Pancreas (tissue), 8 donors: Measurements from ENCODE around the gene KRTAP5-9. TPM values are rescaled to one million over a fixed set of nuclear protein-coding genes. Genes with fewer than 3 reads are reported as not detected.

Source experiments
- polyA plus RNA-seq, 2 donors: library from polyadenylated mRNA; stranded (reverse); fragments of 200-250 nt; gene quantifications; one replicate each; pipeline ENCODE4 v1.2.3, GENCODE V29; 2013
- total RNA-seq, 6 donors: library from RNA; stranded (reverse); fragmentation: NEBNext Ultra II Directional in 4 of 6; extraction: Animal tissue kit (Norgen Biotek cat#: 25700) in 4 of 6; gene quantifications; one replicate each; pipeline versions ENCODE4 v1.2.1 to v1.2.4, GENCODE V29; 2021 to 2023
- donor health status: healthy with polysubstance abuse.
- donor health status: DM: no; HTN: no; CAD: no; lungs with moderate emphysema.
- donor health status: DM: no; HTN: no; CAD: no.
- donor health status: Bipolar disorder and iron deficiency.
- donor health status: DM: yes; HTN: yes; CAD: no.
- donor health status: DM: no; HTN: no; CAD: no.
- donor health status: DM: no; HTN: no; CAD: no.
- donor health status: DM: yes; HTN: yes; CAD: no.

The KRTAP5-9 gene
- total and polyA plus RNA-seq, 8 donors: 0.14 to 1.0 (median 0.19) TPM; not detected in 1

Other genes starting within 250 kb of the KRTAP5-9 start
- gene DHCR7, start 100.0 kb upstream of the KRTAP5-9 start, total RNA-seq: 10 to 100 TPM in 4 of 6 donors, 1 to 10 TPM in 2; 5.7 to 19.8 (median 13.5) TPM
- 10 to 100 TPM in 1 of 2 donors, 1 to 10 TPM in 1; 7.0 to 10.1 TPM for gene DHCR7, start 100.0 kb upstream of the KRTAP5-9 start, polyA plus RNA-seq
- 10 to 100 TPM; 18.4 to 46.3 (median 26.7) TPM for gene NADSYN1, start 95.2 kb upstream of the KRTAP5-9 start, total RNA-seq
- 10 to 100 TPM; 64.8 to 77.3 TPM for gene NADSYN1, start 95.2 kb upstream of the KRTAP5-9 start, polyA plus RNA-seq
- under 1 TPM in 3 of 6 donors, not detected in 3; 0.12 to 0.19 (median 0.12) TPM for gene KRTAP5-7, start 21.2 kb upstream of the KRTAP5-9 start, total RNA-seq
- gene KRTAP5-7, start 21.2 kb upstream of the KRTAP5-9 start, polyA plus RNA-seq: under 1 TPM in 1 of 2 donors, not detected in 1; 0.15 TPM
- under 1 TPM in 2 of 6 donors, not detected in 4; 0.14 to 0.35 TPM for gene KRTAP5-8, start 10.4 kb upstream of the KRTAP5-9 start, total RNA-seq
- under 1 TPM in 1 of 2 donors, not detected in 1; 0.46 TPM for gene KRTAP5-8, start 10.4 kb upstream of the KRTAP5-9 start, polyA plus RNA-seq
- under 1 TPM in 1 of 6 donors, not detected in 5; 0.24 TPM for gene KRTAP5-10, start 17.1 kb downstream of the KRTAP5-9 start, total RNA-seq
- under 1 TPM; 0.31 to 0.53 TPM for gene KRTAP5-10, start 17.1 kb downstream of the KRTAP5-9 start, polyA plus RNA-seq
- not detected for gene KRTAP5-11, start 34.5 kb downstream of the KRTAP5-9 start, total RNA-seq
- under 1 TPM in 1 of 2 donors, not detected in 1; 0.28 TPM for gene KRTAP5-11, start 34.5 kb downstream of the KRTAP5-9 start, polyA plus RNA-seq